Progenitor cell of endocrine pancreas (in vitro differentiated cells): ENCODE measurements around the gene NUDT22. TPM values are rescaled to one million over a fixed set of nuclear protein-coding genes. Genes with fewer than 3 reads are reported as not detected.

Experiments used
- DNase-seq: peaks from one replicate; pipeline ENCODE4 v3.0.0; 2021; ENCODE audit warnings: low spot score; ENCODE audit not compliant: unreplicated experiment
- H3K27ac Mint-ChIP-seq: 2 replicates; pipeline ENCODE4 v1.8.0; 2021; ENCODE audit warnings: mild to moderate bottlenecking, moderate library complexity, mixed read lengths
- H3K27me3 Mint-ChIP-seq: 2 replicates; pipeline ENCODE4 v1.8.0; 2021; ENCODE audit warnings: mixed read lengths
- H3K36me3 Mint-ChIP-seq: 2 replicates; pipeline ENCODE4 v1.8.0; 2022; ENCODE audit warnings: mixed read lengths; ENCODE audit not compliant: insufficient read depth
- H3K4me1 Mint-ChIP-seq: 2 replicates; pipeline ENCODE4 v1.8.0; 2021; ENCODE audit warnings: low read depth, mixed read lengths
- H3K4me3 Mint-ChIP-seq: 2 replicates; pipeline ENCODE4 v1.8.0; 2021; ENCODE audit warnings: low read depth, mild to moderate bottlenecking, moderate library complexity, mixed read lengths
- H3K9me3 Mint-ChIP-seq: 2 replicates; pipeline ENCODE4 v1.8.0; 2021; ENCODE audit warnings: low read depth, mixed read lengths
- CTCF ChIP-seq: fragments of 200-600 bp; sonication (generic); IDR thresholded peaks from one replicate; pipeline ENCODE4 v1.5.0; 2021; ENCODE audit warnings: antibody characterized with exemption, mild to moderate bottlenecking; ENCODE audit not compliant: unreplicated experiment
- total RNA-seq: library from RNA; stranded (reverse); gene quantifications from 2 replicates; pipeline ENCODE4 v1.2.1, GENCODE V29; 2021

Gene NUDT22
- total RNA-seq, 1 donor from 2014 or later, result 48.2 TPM

GRCh38 chr11:64219354-64219684, 6.8 kb upstream of the NUDT22 start:
- TF ChIP-seq CTCF, result no peak
- no peaks in the 10 kb centered on the region for H3K27me3 Mint-ChIP-seq
- H3K4me3 Mint-ChIP-seq, result no peak overlapping the region
- peaks cover 6% of the 10 kb centered on the region for H3K4me1 Mint-ChIP-seq
- no peak for DNase-seq
- H3K27ac Mint-ChIP-seq, result no peak overlapping the region
- H3K9me3 Mint-ChIP-seq, result no peaks in the 10 kb centered on the region
- H3K36me3 Mint-ChIP-seq, result peaks cover 8% of the 10 kb centered on the region

GRCh38 chr11:64219755-64220154, 6.3 kb upstream of the NUDT22 start:
- H3K4me1 Mint-ChIP-seq, result peaks cover 6% of the 10 kb centered on the region
- no peak overlapping the region for H3K27ac Mint-ChIP-seq
- no peak for TF ChIP-seq CTCF
- no peak for DNase-seq
- no peak overlapping the region for H3K4me3 Mint-ChIP-seq
- peaks cover 8% of the 10 kb centered on the region for H3K36me3 Mint-ChIP-seq
- H3K9me3 Mint-ChIP-seq, result no peaks in the 10 kb centered on the region
- H3K27me3 Mint-ChIP-seq, result no peaks in the 10 kb centered on the region

- no peak overlapping the region for H3K27ac Mint-ChIP-seq
- peaks cover 8% of the 10 kb centered on the region for H3K4me1 Mint-ChIP-seq
These were observed 5.8 kb upstream of the NUDT22 start for GRCh38 chr11:64220271-64220670.

GRCh38 chr11:64220798-64221197, 5.3 kb upstream of the NUDT22 start:
- Mint-ChIP-seq H3K27ac (no peak overlapping the region), H3K4me3 (no peak overlapping the region), H3K36me3 (peaks cover 4% of the 10 kb centered on the region), H3K4me1 (peaks cover 10% of the 10 kb centered on the region), H3K27me3 (no peaks in the 10 kb centered on the region), H3K9me3 (no peaks in the 10 kb centered on the region)
- no peak for TF ChIP-seq CTCF
- DNase-seq, result no peak

More at GRCh38 chr11:64220271-64220670, 5.8 kb upstream of the NUDT22 start:
- no peak for TF ChIP-seq CTCF
- H3K9me3 Mint-ChIP-seq, result no peaks in the 10 kb centered on the region
- H3K4me3 Mint-ChIP-seq, result no peak overlapping the region
- no peaks in the 10 kb centered on the region for H3K27me3 Mint-ChIP-seq
- peaks cover 4% of the 10 kb centered on the region for H3K36me3 Mint-ChIP-seq
- no peak for DNase-seq

GRCh38 chr11:64222651-64223000, 3.4 kb upstream of the NUDT22 start:
- Mint-ChIP-seq H3K4me1 (peaks cover 13% of the 10 kb centered on the region), H3K27me3 (no peaks in the 10 kb centered on the region), H3K9me3 (no peaks in the 10 kb centered on the region), H3K4me3 (no peak overlapping the region), H3K27ac (no peak overlapping the region), H3K36me3 (peaks cover 4% of the 10 kb centered on the region)
- DNase-seq, result no peak
- TF ChIP-seq CTCF, result no peak
